HUES6 (cell line): Measurements from ENCODE around the gene ACSS2.
"Not testable (repeated sequence)": the region's sequence is repeated elsewhere in the genome, so short reads cannot be mapped to it uniquely, and the experiment has no call there.

Experiments
- H3K27ac ChIP-seq: 2 replicates; pipeline ENCODE4 v1.7.0; 2013; ENCODE audit warnings: low read depth, mild to moderate bottlenecking, low read length, inconsistent platforms
- H3K27me3 ChIP-seq: 2 replicates; pipeline ENCODE4 v1.6.1; 2013; ENCODE audit warnings: low read length; ENCODE audit not compliant: control insufficient read depth, insufficient read depth
- H3K36me3 ChIP-seq: 2 replicates; pipeline ENCODE4 v1.6.1; 2013; ENCODE audit warnings: low read length; ENCODE audit not compliant: control insufficient read depth, insufficient read depth
- H3K4me1 ChIP-seq: 2 replicates; pipeline ENCODE4 v1.6.1; 2013; ENCODE audit warnings: low read length; ENCODE audit not compliant: control insufficient read depth, insufficient read depth
- H3K4me3 ChIP-seq: 2 replicates; pipeline ENCODE4 v1.5.1; 2013; ENCODE audit warnings: low read depth, low read length
- H3K9ac ChIP-seq: one replicate; pipeline ENCODE4 v1.6.1; 2013; ENCODE audit warnings: mild to moderate bottlenecking, low read length
- H3K9me3 ChIP-seq: 2 replicates; pipeline ENCODE4 v1.6.1; 2013; ENCODE audit warnings: low read depth, low read length; ENCODE audit not compliant: control insufficient read depth, insufficient read depth

Gene ACSS2

DNA sequence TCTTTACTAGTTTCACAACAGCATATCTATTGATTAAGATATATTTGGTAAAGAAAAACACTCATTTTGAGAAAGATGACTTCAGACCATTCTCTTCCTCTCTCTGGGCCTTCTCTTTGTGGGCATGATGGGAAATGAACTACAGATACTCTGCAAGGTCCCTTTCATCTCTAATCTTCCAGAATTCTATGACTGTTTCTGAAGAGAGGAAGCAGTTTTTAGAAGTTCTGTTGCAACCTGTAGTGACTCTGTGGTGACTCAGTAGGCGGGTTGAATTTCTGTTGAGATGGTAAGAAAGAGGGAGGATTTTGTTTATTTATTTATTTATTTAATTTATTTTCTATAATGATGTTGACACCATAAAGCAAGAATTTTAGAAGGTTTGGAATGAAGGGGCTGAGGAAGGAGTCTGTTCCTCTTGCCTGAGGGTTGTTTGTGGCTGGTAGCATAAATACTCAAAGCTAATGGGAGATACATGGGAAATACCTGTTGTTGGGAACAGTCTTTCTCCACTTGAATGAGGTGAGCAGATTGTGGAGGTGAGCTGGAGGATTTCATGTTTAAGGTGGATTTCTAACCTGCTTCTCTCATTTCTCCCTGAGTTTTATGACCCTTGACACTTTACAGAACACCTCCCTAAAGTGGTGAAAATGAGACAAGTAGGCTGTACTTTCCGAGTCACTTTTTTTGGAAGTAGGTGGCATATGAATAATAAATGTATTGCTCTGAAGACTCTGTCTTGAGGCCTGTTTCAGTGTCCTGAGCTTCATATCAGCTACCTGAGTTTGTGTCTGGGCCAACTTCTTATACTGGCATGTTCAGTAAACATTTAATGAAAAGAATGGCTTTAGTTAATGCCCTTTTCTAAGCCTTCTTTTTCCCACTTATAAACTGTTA is 15.0 kb downstream of the ACSS2 start:
- Histone ChIP-seq H3K4me3 (no peak overlapping the region), H3K9ac (no peak overlapping the region), H3K27me3 (no peaks in the 10 kb centered on the region), H3K9me3 (no peaks in the 10 kb centered on the region), H3K4me1 (no peaks in the 10 kb centered on the region), H3K27ac (no peak overlapping the region), H3K36me3 (peaks cover 4% of the 10 kb centered on the region; the same call in 1 of the 2 replicates)

- Histone ChIP-seq H3K27me3 (no peaks in the 10 kb centered on the region), H3K9ac (no peak overlapping the region), H3K4me1 (no peaks in the 10 kb centered on the region), H3K4me3 (no peak overlapping the region), H3K36me3 (peaks cover 4% of the 10 kb centered on the region; the same call in 1 of the 2 replicates), H3K9me3 (no peaks in the 10 kb centered on the region), H3K27ac (no peak overlapping the region)
These were observed 16.3 kb downstream of the ACSS2 start for GRCh38 chr20:34892671-34893070.

DNA sequence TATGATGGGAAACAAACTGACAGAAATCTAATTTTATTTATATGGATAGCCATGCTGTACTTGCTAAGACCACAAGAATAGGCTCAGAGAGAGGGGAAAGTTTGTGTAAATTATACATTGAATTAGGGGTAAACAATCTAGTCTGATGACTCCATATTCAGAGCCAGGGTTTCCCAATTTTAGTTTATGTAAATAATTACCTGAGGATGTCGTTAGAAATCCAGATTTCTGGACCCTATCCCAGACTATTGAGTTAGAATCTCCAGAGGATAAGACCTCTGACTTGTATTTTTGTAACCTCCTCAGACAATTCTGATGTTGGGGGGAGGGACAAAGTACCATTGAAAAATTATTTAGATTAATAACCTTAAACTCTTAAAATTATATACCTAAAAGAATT is 18.3 kb downstream of the ACSS2 start:
- Histone ChIP-seq H3K27me3 (no peaks in the 10 kb centered on the region), H3K9me3 (0 out of 2 replicates have a peak, but pooled peaks cover under 1% of the 10 kb centered on the region), H3K27ac (no peak overlapping the region), H3K4me3 (no peak overlapping the region), H3K9ac (no peak overlapping the region), H3K36me3 (peaks cover 5% of the 10 kb centered on the region; the same call in 1 of the 2 replicates), H3K4me1 (no peaks in the 10 kb centered on the region)

DNA sequence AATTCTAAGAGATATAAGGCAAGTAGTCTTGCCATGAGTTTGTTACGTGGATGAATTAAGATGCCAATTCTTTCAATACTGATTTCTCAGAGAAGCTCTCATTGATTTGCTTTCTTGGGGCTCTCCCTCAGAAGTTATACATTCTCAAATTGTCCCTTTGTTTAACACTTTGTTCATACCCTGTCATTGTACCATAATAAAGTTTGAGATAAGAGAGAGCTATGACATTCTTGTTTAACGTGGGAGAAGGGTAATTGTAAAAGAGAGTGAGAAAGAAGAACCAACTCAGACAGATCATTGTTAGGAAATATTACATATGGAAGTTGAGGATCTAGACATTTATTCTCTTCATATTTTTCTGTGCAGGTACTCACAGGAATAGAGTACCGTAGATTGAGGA is 19.1 kb downstream of the ACSS2 start:
- no peak overlapping the region for H3K4me3 ChIP-seq
- no peak overlapping the region for H3K9ac ChIP-seq
- H3K4me1 ChIP-seq = no peaks in the 10 kb centered on the region
- no peak overlapping the region for H3K27ac ChIP-seq
- H3K27me3 ChIP-seq = no peaks in the 10 kb centered on the region
- H3K36me3 ChIP-seq = peaks cover 5% of the 10 kb centered on the region; the same call in 1 of the 2 replicates
- H3K9me3 ChIP-seq = 0 out of 2 replicates have a peak, but pooled peaks cover 3% of the 10 kb centered on the region

DNA sequence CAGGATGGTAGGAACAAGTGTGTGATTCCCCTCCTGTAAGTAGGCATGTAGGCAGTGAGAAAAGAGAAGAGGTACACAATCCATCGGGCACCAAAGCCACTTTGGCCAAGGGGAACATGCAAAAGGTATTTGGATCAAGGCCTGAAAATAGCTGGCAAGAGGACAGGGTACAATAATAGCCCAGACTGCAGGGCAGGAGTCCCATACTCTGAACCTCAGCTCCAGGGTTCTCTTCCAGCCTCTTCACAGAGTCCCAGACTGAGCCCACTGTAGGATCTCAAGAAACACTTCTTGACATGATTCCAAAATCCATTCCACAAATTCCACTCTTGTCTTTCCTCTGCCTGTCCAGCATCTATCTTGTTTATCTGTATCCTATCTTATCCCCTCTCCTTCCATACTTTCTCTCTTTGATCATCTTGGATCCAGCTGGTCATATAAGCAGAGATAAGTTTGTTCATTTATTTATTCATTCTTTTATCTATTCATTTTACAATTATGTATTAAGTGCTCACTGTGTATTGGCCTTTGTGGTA is 19.7 kb downstream of the ACSS2 start:
- no peak overlapping the region for H3K9ac ChIP-seq
- no peak overlapping the region for H3K4me3 ChIP-seq
- H3K9me3 ChIP-seq = 0 out of 2 replicates have a peak, but pooled peaks cover 3% of the 10 kb centered on the region
- no peaks in the 10 kb centered on the region for H3K27me3 ChIP-seq
- no peak overlapping the region for H3K27ac ChIP-seq
- no peaks in the 10 kb centered on the region for H3K4me1 ChIP-seq
- peaks cover 5% of the 10 kb centered on the region; the same call in 1 of the 2 replicates for H3K36me3 ChIP-seq

DNA sequence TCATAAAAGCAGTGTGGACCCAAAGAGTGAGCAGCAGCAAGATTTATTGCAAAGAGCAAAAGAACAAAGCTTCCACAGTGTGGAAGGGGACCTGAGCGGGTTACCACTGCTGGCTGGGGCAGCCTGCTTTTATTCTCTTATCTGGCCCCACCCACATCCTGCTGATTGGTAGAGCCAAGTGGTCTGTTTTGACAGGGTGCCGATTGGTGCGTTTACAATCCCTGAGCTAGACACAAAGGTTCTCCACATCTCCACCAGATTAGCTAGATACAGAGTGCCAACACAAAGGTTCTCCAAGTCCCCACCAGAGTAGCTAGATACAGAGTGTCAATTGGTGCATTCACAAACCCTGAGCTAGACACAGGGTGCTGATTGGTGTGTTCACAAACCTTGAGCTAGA is 21.7 kb downstream of the ACSS2 start:
- H3K27me3 ChIP-seq = not testable (repeated sequence)

DNA sequence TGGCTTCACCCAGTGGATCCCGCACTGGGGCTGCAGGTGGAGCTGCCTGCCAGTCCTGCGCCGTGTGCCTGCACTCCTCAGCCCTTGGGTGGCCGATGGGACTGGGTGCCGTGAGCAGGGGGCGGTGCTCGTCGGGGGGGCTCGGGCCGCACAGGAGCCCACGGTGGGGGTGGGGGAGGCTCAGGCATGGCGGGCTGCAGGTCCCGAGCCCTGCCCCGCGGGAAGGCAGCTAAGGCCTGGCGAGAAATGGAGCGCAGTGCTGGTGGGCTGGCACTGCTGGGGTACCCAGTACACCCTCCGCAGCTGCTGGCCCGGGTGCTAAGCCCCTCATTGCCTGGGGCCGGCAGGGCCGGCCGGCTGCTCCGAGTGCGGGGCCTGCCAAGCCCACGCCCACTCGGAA is 22.3 kb downstream of the ACSS2 start:
- H3K27ac ChIP-seq, H3K9me3 ChIP-seq, H3K4me3 ChIP-seq, H3K27me3 ChIP-seq, H3K36me3 ChIP-seq, H3K4me1 ChIP-seq, H3K9ac ChIP-seq: not testable (repeated sequence)

More for the DNA sequence above, 21.7 kb downstream of the ACSS2 start:
- H3K9ac ChIP-seq, H3K4me3 ChIP-seq, H3K27ac ChIP-seq, H3K4me1 ChIP-seq, H3K9me3 ChIP-seq, H3K36me3 ChIP-seq: not testable (repeated sequence)

- Histone ChIP-seq H3K9me3 (0 out of 2 replicates have a peak, but pooled peaks cover 3% of the 10 kb centered on the region), H3K27me3 (no peaks in the 10 kb centered on the region), H3K4me3 (no peak overlapping the region), H3K27ac (no peak overlapping the region), H3K4me1 (no peaks in the 10 kb centered on the region), H3K9ac (no peak overlapping the region), H3K36me3 (no peaks in the 10 kb centered on the region; the same call in 1 of the 2 replicates)
These were observed 27.8 kb downstream of the ACSS2 start for GRCh38 chr20:34904202-34904621.

- no peak overlapping the region for H3K9ac ChIP-seq
- H3K4me3 ChIP-seq = no peak overlapping the region
- H3K36me3 ChIP-seq = peaks cover under 1% of the 10 kb centered on the region; the same call in 1 of the 2 replicates
- H3K27ac ChIP-seq = no peak overlapping the region
- no peaks in the 10 kb centered on the region for H3K4me1 ChIP-seq
- no peaks in the 10 kb centered on the region for H3K9me3 ChIP-seq
- H3K27me3 ChIP-seq = no peaks in the 10 kb centered on the region
These were observed 31.4 kb downstream of the ACSS2 start for GRCh38 chr20:34907616-34908469.

GRCh38 chr20:34915131-34915530 is 38.7 kb downstream of the ACSS2 start:
- H3K4me3 ChIP-seq = no peak overlapping the region
- H3K9me3 ChIP-seq = no peaks in the 10 kb centered on the region
- peaks cover 22% of the 10 kb centered on the region; the same call in 1 of the 2 replicates for H3K36me3 ChIP-seq
- no peaks in the 10 kb centered on the region for H3K4me1 ChIP-seq
- no peak overlapping the region for H3K27ac ChIP-seq
- no peaks in the 10 kb centered on the region for H3K27me3 ChIP-seq
- no peak overlapping the region for H3K9ac ChIP-seq
